ENCODE results near the gene SPANXD.
"Not testable (repeated sequence)": the region's sequence is repeated elsewhere in the genome, so short reads cannot be mapped to it uniquely, and the experiment has no call there.

Gene SPANXD

GRCh38 chrX:141698639-141699038 lies at the start of gene SPANXD:
Gene SPANXD, minus strand, starts transcription at chrX:141698739. Its CDS starts 334 bp downstream, at chrX:141698405.
- not testable (repeated sequence) for DNase-seq (ENCODE audit: low read depth in 2 of 3, low spot score in 2 of 3)

DNA sequence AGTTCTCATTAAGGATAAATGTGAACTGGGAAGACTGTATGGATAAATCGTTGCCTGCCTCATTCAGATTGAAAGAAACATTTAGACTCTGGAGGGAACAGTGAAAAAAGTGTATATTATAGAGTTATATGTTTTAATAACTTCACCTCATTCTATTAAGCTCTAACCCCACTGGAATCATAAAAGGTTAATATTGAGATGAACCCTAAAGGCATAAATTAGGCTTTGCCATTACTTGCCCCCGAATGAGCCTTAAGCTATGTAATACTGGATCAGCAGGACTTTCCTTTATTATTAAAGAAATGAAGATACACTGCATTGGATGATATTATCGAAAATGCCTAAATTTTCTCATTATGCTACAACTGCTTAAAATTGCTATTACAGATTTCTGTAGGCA lies 44.1 kb upstream of the SPANXD start:
- no peak for DNase-seq (ENCODE audit: low read depth in 2 of 3, low spot score in 2 of 3)

DNA sequence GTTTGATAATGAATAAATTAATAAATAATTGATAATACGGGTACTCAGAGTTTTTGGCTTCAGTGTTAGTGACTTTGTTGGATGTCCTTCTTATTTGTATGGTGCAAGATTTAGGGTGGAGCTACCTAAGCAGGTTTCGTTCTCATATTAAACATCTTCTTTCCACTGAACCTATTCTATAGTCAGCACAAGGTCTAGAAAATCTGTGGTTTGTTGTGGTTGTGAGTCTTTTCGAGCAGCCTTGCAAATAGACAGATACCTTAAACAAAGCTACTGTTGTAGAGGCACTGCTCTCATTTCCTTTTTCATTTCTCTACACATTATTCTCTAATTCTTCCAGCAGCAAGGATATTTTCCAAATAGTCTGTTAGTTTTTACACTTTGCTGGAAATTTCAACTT lies 38.1 kb upstream of the SPANXD start:
- DNase-seq (ENCODE audit: low read depth in 2 of 3, low spot score in 2 of 3): no peak

- DNase-seq (ENCODE audit: low read depth in 2 of 3, low spot score in 2 of 3): no peak
These were observed 34.8 kb upstream of the SPANXD start for GRCh38 chrX:141733371-141733770.

DNA sequence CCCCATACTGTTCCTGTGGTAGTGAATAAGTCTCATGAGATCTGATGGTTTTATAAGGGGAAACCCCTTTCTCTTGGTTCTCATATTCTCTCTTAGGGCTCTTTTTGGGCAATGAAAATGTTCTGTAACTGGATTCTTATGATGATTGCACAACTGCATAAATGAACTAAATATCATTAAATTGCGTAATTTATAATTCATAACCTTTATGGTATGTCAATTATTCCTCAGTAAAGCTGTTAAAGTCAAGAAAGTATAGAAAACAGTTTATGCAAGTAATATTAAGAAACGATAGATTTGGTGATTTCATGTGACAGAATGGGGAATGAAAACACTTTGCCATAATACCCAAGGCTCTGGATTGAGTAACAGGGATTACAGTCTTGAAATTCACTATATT lies 33.5 kb upstream of the SPANXD start:
- no peak for DNase-seq (ENCODE audit: low read depth in 2 of 3, low spot score in 2 of 3)

GRCh38 chrX:141724186-141724585 lies 25.6 kb upstream of the SPANXD start:
- no peak for DNase-seq (ENCODE audit: low read depth in 2 of 3, low spot score in 2 of 3)

DNA sequence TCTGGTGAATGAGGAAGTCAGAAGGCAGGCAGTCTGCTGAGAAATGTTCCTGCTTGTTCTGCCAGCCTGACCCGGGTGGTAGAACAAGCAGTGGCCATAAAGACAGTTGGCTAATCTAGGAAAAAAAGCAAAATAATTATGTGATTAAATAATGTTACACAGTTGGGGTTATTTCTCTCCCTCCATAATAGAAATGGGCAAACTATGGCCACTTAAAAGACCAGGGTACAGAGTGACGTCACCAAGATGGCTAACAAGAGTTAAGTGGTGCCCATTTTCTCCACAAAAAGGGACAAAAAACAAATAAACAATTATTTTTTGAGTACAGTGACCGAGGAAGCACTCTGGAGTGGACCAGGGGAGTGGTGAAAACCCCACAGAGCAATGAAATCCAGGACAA lies 16.1 kb upstream of the SPANXD start:
- no peak for DNase-seq (ENCODE audit: low read depth in 2 of 3, low spot score in 2 of 3)

DNA sequence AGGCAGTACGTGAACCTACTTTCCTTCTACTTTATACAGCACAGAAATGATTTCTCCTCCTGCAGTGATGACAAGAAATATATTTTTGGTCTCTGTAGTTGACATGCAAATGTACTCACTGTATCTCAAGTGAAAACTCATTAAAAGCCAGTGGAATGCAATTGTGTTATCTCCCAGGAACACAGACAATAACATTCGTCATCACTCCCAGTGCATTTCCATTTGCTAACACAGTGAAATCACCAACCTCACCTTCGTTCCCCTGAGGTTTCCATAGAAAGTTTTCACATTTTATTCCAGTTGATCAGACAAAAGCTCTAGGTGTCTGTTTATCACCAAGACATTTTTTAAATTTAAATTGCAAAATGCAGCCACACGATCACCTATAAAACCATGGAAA lies 2.5 kb upstream of the SPANXD start:
- no peak for DNase-seq (ENCODE audit: low read depth in 2 of 3, low spot score in 2 of 3)

DNA sequence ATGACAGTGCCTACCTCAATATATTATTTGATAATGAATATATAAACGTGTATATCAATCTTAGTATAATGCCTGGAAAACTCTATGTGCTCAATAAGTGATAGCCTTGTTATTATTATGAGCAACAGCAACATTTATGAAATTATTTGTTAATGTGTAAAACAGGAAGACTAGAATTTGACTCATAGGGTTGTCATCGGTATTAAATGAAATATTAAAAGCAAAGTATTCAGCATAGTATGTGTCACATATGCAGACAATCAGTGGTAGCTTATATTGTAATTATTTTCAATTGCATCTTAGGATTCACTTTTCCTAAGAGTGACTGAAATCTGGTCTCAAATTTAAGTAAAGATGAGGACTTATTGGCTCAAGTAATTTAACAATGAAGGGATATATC lies 24.6 kb downstream of the SPANXD start:
- DNase-seq (ENCODE audit: low read depth in 2 of 3, low spot score in 2 of 3): no peak

GRCh38 chrX:141669689-141670088 lies 28.9 kb downstream of the SPANXD start:
- no peak for DNase-seq (ENCODE audit: low read depth in 2 of 3, low spot score in 2 of 3)

DNA sequence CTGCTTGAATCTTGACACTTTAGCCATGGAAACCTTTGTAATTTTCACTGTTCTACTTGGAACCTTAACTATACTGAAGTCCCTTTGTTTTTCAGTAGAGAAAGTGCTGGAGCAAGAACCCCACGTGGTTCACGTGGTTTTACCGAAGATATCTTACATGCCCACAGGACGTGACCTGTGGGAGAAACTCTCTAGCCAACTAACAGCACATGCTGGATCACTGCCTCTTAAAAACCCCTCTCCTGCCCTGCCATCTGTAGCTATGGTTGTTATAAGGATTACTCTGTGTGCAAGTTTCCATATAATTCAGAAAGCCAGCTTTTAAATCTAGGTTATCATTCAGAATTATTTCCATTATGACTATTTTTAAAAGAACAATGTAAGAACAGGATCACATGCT lies 30.2 kb downstream of the SPANXD start:
- no peak for DNase-seq (ENCODE audit: low read depth in 2 of 3, low spot score in 2 of 3)

DNA sequence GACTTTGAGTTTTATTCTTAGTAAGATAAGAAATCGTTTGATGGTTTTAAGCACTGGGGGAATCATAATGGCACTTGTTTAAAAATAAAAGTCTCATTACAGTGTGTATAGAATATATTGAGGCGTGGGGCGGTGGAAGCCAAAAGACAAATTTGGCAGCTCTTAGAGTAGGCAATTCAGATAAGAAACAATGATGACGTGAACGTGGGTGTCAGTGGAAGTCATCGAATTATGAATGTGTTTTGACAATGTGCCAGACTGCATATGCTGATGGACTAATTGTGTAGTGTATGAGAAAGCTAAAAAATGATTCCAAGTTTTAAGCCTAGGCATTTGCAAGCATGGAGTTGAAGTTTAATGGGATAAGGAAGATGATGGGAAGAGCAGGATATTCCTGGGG lies 35.8 kb downstream of the SPANXD start:
- DNase-seq (ENCODE audit: low read depth in 2 of 3, low spot score in 2 of 3): no peak

- no peak for DNase-seq (ENCODE audit: low read depth in 2 of 3, low spot score in 2 of 3)
These were observed 46.3 kb downstream of the SPANXD start for GRCh38 chrX:141652286-141652685.
